ENCODE data around the gene STARD3. TPM values are rescaled to one million over a fixed set of nuclear protein-coding genes. Genes with fewer than 3 reads are reported as not detected.

The STARD3 gene
- total RNA-seq, 1 experiment from 2014 or later, result 61.8 TPM

DNA sequence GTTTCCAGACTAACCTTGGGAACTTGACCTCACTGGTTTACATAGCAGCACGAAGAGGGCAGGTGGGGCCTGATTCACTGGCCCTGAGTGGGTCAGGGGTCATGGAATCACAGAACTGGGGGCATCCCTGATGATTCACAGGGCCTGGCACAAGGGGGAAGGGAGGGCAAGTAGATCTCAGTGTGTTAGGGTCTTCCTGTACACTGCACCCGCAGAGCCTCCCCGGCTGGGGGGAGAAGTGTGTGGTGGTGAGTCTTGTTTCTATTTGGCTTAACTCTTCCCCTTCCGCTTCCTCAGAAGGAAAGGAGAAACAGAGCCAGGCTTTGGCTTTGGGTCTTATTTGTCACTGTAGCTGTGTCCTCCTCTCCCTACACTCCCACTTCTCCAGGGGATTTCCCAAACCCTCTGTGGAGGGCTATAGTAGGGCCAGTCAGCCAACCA, 3.7 kb downstream of the STARD3 start:
- DNase-seq, result no peak
- Histone ChIP-seq H3K9me3 (no peaks in the 10 kb centered on the region), H3K27me3 (no peaks in the 10 kb centered on the region), H3K4me3 (no peak overlapping the region), H3K36me3 (peaks cover 3% of the 10 kb centered on the region; the same call in 1 of the 2 replicates)

GRCh38 chr17:39641097-39641496, 4.2 kb downstream of the STARD3 start:
- Histone ChIP-seq H3K4me3 (no peak overlapping the region), H3K27me3 (no peaks in the 10 kb centered on the region), H3K9me3 (no peaks in the 10 kb centered on the region), H3K36me3 (peaks cover 3% of the 10 kb centered on the region; the same call in 1 of the 2 replicates)
- no peak for DNase-seq

DNA sequence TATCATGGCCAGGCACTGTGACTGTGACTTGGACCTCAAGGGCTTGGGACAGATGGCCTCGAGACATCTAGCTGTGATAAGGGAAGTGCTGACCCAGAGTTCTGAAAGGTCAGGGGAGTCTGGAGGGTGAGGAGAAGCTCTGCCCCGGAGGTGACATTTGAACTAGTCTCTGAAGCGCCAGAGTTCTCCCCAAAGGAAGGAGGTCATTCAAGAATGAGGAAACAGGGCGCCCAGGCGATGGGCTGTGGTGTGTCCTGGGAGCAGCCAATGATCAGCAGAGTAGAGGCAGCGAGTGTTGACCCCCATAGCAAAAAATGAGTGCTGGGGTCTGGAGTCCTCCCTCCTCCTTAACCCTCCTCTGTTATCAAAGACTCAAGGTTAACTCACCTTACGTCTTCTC, 4.9 kb downstream of the STARD3 start:
- H3K4me3 ChIP-seq, result no peak overlapping the region
- no peaks in the 10 kb centered on the region for H3K9me3 ChIP-seq
- no peaks in the 10 kb centered on the region for H3K27me3 ChIP-seq
- H3K36me3 ChIP-seq, result peaks cover 3% of the 10 kb centered on the region; the same call in 1 of the 2 replicates
- DNase-seq, result no peak

DNA sequence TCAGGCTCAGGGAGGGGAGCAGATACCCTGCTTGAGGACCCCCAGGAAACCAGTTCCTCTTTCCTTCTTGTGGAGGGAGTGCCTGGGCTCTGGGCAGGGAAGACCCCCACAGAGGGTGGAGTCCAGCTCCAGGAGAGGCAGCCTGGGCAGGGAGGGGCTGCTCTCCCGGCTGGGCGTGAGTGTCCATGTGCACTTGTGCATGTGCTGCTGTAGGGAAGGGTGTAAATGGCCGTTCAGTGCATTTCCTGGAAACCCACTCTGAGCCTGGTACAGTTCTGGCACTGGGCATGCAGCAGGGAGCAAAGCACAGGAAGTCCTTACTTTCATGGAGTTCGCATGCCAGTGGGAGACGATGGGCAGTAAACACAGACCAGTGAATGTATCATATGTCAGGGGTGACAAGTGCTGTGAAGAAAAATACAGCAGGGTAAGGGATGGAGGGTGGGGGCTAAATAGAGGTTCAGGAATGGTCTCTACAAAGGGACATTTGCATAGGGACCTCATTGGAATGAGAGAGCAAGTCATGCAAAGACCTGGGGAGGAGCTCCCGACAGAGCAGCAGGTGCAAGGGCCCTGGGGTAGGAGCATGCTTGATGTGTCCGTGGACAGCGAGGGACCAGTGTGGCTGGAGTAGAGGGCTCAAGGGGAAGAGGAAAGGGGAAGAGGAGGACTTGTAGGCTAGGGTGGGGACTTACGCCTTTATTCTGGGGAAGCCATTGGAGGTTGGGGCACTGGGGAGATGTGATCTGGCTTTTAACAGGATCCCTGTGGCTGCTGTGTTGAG, 5.5 kb downstream of the STARD3 start:
- DNase-seq, result no peak
- no peaks in the 10 kb centered on the region for H3K9me3 ChIP-seq
- peaks cover 3% of the 10 kb centered on the region; the same call in 1 of the 2 replicates for H3K36me3 ChIP-seq
- no peaks in the 10 kb centered on the region for H3K27me3 ChIP-seq
- no peak overlapping the region for H3K4me3 ChIP-seq

DNA sequence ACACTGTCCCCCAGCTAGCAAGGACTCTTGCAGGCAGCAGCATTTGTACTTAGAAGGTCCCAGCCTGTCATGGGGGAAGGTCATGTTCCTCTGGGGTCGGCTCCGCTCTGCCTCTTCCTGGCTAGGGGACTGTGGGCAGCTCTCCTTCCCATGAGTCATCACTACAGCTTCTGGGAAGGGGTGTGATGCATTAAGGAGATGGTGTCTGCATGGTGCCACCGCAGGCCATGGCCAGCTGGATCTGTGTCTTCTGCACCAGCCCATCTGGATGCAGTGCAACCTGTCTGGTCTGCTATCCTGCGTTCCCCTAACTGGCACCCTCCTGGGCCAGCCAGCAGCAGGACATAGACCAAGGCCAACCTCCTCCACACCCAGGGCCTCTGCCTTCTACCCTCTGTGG, 6.3 kb downstream of the STARD3 start:
- DNase-seq, result peak; percentile 58

GRCh38 chr17:39647256-39647655, 10.3 kb downstream of the STARD3 start:
- Histone ChIP-seq H3K36me3 (0 out of 2 replicates have a peak, but pooled peaks cover 3% of the 10 kb centered on the region), H3K27me3 (no peaks in the 10 kb centered on the region), H3K9me3 (no peaks in the 10 kb centered on the region), H3K4me3 (no peak overlapping the region)
- DNase-seq, result no peak

More for the DNA sequence above, 6.3 kb downstream of the STARD3 start:
- H3K4me3 ChIP-seq, result no peak overlapping the region
- H3K27me3 ChIP-seq, result no peaks in the 10 kb centered on the region
- peaks cover 3% of the 10 kb centered on the region; the same call in 1 of the 2 replicates for H3K36me3 ChIP-seq
- H3K9me3 ChIP-seq, result no peaks in the 10 kb centered on the region

DNA sequence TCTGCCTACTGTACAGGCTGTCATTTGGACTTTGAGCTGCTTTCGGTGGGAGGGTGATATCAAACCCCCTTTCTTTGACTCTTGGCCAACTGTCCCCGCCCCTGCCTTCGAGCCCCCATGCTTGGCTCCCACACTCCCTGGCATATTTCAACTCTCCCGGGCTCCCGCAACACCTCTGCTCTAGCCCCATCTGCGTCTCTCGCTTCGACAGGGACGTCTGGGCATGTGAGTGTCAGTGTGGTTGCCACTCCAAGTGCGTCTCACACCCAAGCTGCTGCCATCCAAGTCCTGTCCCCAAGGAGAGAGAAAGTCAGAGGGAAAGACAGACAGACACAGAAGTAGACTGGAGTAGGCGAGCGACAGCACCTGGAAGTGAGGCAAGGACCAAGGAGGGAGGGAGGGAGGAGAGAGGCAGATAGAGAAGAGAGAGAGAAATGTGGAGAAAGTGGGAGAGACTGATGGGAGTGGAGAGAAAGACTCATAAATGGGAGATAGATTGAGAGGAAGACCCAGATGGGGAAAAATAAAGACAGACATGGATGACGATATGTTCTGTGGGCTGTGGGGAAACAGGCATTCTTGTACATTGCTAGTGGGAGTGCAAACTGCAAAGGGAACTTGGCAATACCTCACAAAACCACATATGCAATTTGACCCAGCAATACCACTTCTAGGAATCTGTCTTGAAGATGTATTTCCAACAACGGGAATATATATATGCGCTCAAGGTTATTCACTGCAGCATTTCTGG, 11.8 kb downstream of the STARD3 start:
- DNase-seq, result no peak
- Histone ChIP-seq H3K27me3 (no peaks in the 10 kb centered on the region), H3K9me3 (no peaks in the 10 kb centered on the region), H3K36me3 (peaks cover 7% of the 10 kb centered on the region), H3K4me3 (no peak overlapping the region)

GRCh38 chr17:39650121-39650579, 13.2 kb downstream of the STARD3 start:
- no peak for DNase-seq
- Histone ChIP-seq H3K9me3 (no peaks in the 10 kb centered on the region), H3K27me3 (no peaks in the 10 kb centered on the region), H3K4me3 (no peak overlapping the region), H3K36me3 (peaks cover 18% of the 10 kb centered on the region)

DNA sequence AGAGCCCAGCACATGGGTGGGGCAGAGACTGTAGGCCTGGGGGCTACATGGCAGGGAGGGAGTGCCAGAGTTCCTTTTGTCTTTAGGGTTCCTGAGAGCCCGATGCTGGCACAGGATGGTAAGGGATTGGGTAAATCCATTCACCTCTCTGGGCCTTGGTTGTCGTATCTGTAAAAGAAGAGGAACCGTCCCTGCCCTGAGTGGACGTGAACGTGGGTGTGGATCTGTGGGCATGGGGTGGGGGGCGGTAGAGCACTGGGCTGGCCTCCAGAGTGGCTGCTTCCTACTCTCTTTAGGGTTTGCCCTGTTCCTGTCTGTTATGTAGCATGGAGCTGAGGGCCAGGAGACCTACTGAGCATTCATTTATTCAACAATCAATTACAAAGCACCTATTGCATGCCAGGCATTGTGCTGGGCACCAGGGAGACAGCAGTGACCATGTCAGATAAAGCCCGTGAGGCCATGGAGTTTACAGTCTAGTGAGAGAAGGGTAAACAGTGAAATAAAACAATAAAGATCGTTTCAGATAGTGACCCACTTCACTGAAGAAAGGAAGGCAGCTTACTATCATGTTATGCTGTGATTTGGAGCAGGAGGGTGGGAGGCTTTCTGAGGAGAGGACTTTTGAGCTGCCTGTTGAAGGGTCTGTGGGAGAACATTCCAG, 15.1 kb downstream of the STARD3 start:
- Histone ChIP-seq H3K9me3 (no peaks in the 10 kb centered on the region), H3K4me3 (no peak overlapping the region), H3K36me3 (peaks cover 20% of the 10 kb centered on the region), H3K27me3 (no peaks in the 10 kb centered on the region)
- no peak for DNase-seq

DNA sequence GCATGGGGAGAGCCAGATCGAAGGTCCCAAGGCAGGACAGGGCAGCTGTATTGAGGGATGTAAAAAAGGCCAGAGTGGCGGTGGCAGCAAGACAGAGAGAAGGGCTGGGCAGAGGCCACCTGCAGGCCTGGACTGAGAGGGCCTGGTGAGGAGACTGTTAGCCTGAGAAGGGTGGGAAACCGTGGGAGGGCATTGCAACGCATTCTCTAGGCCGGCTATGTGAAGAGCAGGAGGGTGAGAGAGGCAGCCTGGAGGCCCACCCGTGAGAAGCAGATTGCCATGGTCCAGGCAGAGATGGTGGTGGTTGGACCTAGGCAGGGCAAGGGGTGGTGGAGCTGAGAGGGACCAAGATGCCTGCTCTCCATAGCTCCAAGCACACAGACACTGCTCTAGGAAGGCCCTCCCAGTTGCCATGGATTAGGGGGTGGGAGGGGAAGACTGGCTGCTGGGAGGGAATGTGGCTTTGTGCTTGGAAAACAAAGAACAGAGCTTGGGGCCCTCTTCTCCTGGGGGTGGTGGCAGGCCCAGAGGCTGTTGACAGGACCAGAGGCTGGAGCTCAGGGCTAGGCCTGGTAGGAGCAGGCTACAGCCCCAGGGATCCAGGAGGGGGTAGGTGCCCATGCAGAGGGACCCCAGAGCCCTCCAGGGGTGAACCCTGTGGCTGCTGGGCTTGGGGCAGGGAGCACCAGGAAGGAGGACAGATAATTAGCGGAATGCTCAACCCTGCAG, 15.8 kb downstream of the STARD3 start:
- Histone ChIP-seq H3K4me3 (no peak overlapping the region), H3K36me3 (peaks cover 20% of the 10 kb centered on the region), H3K9me3 (no peaks in the 10 kb centered on the region), H3K27me3 (no peaks in the 10 kb centered on the region)
- no peak for DNase-seq

- no peaks in the 10 kb centered on the region for H3K9me3 ChIP-seq
These were observed 16.3 kb downstream of the STARD3 start for GRCh38 chr17:39653316-39653661.

GRCh38 chr17:39653662-39654331, 16.9 kb downstream of the STARD3 start:
- Histone ChIP-seq H3K27me3 (no peaks in the 10 kb centered on the region), H3K9me3 (no peaks in the 10 kb centered on the region), H3K4me3 (no peak overlapping the region), H3K36me3 (peaks cover 20% of the 10 kb centered on the region)
- peak; percentile 54 for DNase-seq

More at GRCh38 chr17:39653316-39653661, 16.3 kb downstream of the STARD3 start:
- no peak for DNase-seq
- Histone ChIP-seq H3K27me3 (no peaks in the 10 kb centered on the region), H3K36me3 (peaks cover 20% of the 10 kb centered on the region), H3K4me3 (no peak overlapping the region)

- H3K9me3 ChIP-seq, result no peaks in the 10 kb centered on the region
- peaks cover 19% of the 10 kb centered on the region for H3K36me3 ChIP-seq
- no peak for DNase-seq
- H3K27me3 ChIP-seq, result no peaks in the 10 kb centered on the region
- no peak overlapping the region for H3K4me3 ChIP-seq
These were observed 18.2 kb downstream of the STARD3 start for GRCh38 chr17:39655105-39655504.

DNA sequence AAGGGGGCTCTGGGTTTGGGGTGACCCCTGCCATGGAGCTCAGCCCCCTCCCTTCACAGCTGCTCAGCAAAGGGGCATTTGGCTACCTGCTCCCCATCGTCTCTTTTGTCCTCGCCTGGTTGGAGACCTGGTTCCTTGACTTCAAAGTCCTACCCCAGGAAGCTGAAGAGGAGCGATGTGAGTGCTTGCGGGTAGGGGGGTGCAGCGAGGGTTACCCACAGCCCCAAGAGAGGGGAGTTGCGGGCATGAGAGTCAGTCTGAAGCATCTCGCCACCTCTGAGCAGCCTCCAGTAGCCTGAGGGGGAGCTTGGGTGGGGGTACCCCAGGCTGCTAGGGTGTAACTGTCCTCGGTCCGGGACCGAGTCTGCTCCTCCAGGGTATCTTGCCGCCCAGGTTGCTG, 21.4 kb downstream of the STARD3 start:
- H3K9me3 ChIP-seq, result no peaks in the 10 kb centered on the region
- no peaks in the 10 kb centered on the region for H3K27me3 ChIP-seq
- DNase-seq, result no peak
- H3K4me3 ChIP-seq, result no peak overlapping the region
- peaks cover 34% of the 10 kb centered on the region for H3K36me3 ChIP-seq

GRCh38 chr17:39658760-39659159, 21.8 kb downstream of the STARD3 start:
- Histone ChIP-seq H3K9me3 (no peaks in the 10 kb centered on the region), H3K27me3 (no peaks in the 10 kb centered on the region), H3K4me3 (no peak overlapping the region), H3K36me3 (peaks cover 31% of the 10 kb centered on the region)
- no peak for DNase-seq
